Measurements from ENCODE around the gene TRMT44.
A peak's percentile ranks its signal among the peaks of the same experiment; 100 is the strongest.
"Not testable (repeated sequence)": the region's sequence is repeated elsewhere in the genome, so short reads cannot be mapped to it uniquely, and the experiment has no call there.

The TRMT44 gene

GRCh38 chr4:8407316-8407715 is 33.3 kb upstream of the TRMT44 start:
- no peak for DNase-seq (ENCODE audit: low read depth, low spot score)

- DNase-seq (ENCODE audit: low read depth, low spot score), result no peak
Observed at GRCh38 chr4:8407756-8408155, 32.8 kb upstream of the TRMT44 start.

- DNase-seq (ENCODE audit: low read depth, low spot score), result no peak
Observed at GRCh38 chr4:8409264-8410065, 31.1 kb upstream of the TRMT44 start.

GRCh38 chr4:8410066-8410625 is 30.4 kb upstream of the TRMT44 start:
- DNase-seq (ENCODE audit: low read depth, low spot score), result no peak

- DNase-seq (ENCODE audit: low read depth, low spot score), result peak; percentile 77
Observed at GRCh38 chr4:8410641-8411271, 29.8 kb upstream of the TRMT44 start.

- no peak for DNase-seq (ENCODE audit: low read depth, low spot score)
Observed at GRCh38 chr4:8411351-8412180, 29.0 kb upstream of the TRMT44 start.

GRCh38 chr4:8412288-8412687 is 28.3 kb upstream of the TRMT44 start:
- DNase-seq (ENCODE audit: low read depth, low spot score), result no peak

- no peak for DNase-seq (ENCODE audit: low read depth, low spot score)
Observed at GRCh38 chr4:8414377-8414776, 26.2 kb upstream of the TRMT44 start.

- DNase-seq (ENCODE audit: low read depth, low spot score), result no peak
Observed at GRCh38 chr4:8417071-8417614, 23.4 kb upstream of the TRMT44 start.

GRCh38 chr4:8419222-8420041 is 21.1 kb upstream of the TRMT44 start:
- peak; percentile 60 for DNase-seq (ENCODE audit: low read depth, low spot score)

GRCh38 chr4:8420151-8420550 is 20.4 kb upstream of the TRMT44 start:
- DNase-seq (ENCODE audit: low read depth, low spot score), result not testable (repeated sequence)

- DNase-seq (ENCODE audit: low read depth, low spot score), result no peak
Observed at GRCh38 chr4:8422327-8422726, 18.2 kb upstream of the TRMT44 start.

- DNase-seq (ENCODE audit: low read depth, low spot score), result no peak
Observed at GRCh38 chr4:8422786-8423185, 17.8 kb upstream of the TRMT44 start.

GRCh38 chr4:8427262-8427661 is 13.3 kb upstream of the TRMT44 start:
- DNase-seq (ENCODE audit: low read depth, low spot score), result no peak

GRCh38 chr4:8427761-8428287 is 12.8 kb upstream of the TRMT44 start:
- DNase-seq (ENCODE audit: low read depth, low spot score), result peak; percentile 68

GRCh38 chr4:8428288-8429097 is 12.1 kb upstream of the TRMT44 start:
- peak; percentile 97 for DNase-seq (ENCODE audit: low read depth, low spot score)

GRCh38 chr4:8431553-8431952 is 9.0 kb upstream of the TRMT44 start:
- no peak for DNase-seq (ENCODE audit: low read depth, low spot score)

- peak; percentile 21 for DNase-seq (ENCODE audit: low read depth, low spot score)
Observed at GRCh38 chr4:8433136-8433535, 7.4 kb upstream of the TRMT44 start.

- DNase-seq (ENCODE audit: low read depth, low spot score), result no peak
Observed at GRCh38 chr4:8434251-8435073, 6.1 kb upstream of the TRMT44 start.

Measured in astrocyte of the hippocampus (primary cell).